Stimulated activated naive CD8-positive, alpha-beta T cell treated with anti-CD3 and anti-CD28 coated beads, Interleukin-15, Interleukin-2, amounts not matched to agents 100 ng/mL and 50 ng/mL, for 24 hours (primary cell): ENCODE data around the gene CALD1.

Source experiments
- H3K27ac Mint-ChIP-seq: one replicate; pipeline ENCODE4 v1.8.0; 2021; ENCODE audit warnings: mild to moderate bottlenecking, mixed read lengths
- H3K27me3 Mint-ChIP-seq: one replicate; pipeline ENCODE4 v1.8.0; 2021; ENCODE audit warnings: mixed read lengths
- H3K36me3 Mint-ChIP-seq: one replicate; pipeline ENCODE4 v1.8.0; 2021; ENCODE audit warnings: low read depth, mixed read lengths
- H3K4me1 Mint-ChIP-seq: one replicate; pipeline ENCODE4 v1.8.0; 2021; ENCODE audit warnings: low read depth, mixed read lengths
- H3K4me3 Mint-ChIP-seq: one replicate; pipeline ENCODE4 v1.8.0; 2021; ENCODE audit warnings: mild to moderate bottlenecking, mixed read lengths
- H3K9me3 Mint-ChIP-seq: one replicate; pipeline ENCODE4 v1.8.0; 2021; ENCODE audit warnings: mixed read lengths

Gene CALD1

GRCh38 chr7:134820295-134820694, 40.9 kb downstream of the CALD1 start:
- Mint-ChIP-seq H3K27me3 (no peaks in the 10 kb centered on the region), H3K36me3 (no peaks in the 10 kb centered on the region), H3K4me1 (no peaks in the 10 kb centered on the region), H3K9me3 (no peaks in the 10 kb centered on the region), H3K27ac (no peak overlapping the region), H3K4me3 (no peak overlapping the region)

DNA sequence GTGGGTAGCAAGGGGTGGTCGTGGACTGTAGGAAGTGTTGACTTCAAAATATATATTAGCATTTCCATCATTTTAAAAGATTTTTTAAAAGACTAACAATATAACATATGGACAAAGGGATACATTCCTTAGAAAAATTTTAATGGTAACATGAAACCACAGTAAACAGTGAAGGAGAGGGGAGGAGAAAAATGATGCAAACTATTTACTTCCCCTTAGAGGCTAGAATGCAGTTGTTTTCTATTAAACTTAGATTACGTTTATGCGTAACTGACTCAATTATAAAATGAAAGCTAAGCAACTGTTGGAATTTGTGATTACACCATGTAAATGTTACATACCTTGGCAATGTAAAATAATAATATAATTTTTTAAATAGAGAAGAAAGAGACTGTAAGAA, 41.3 kb downstream of the CALD1 start:
- H3K9me3 Mint-ChIP-seq, result no peaks in the 10 kb centered on the region
- no peaks in the 10 kb centered on the region for H3K36me3 Mint-ChIP-seq

GRCh38 chr7:134823400-134823799, 44.0 kb downstream of the CALD1 start:
- Mint-ChIP-seq H3K36me3 (no peaks in the 10 kb centered on the region), H3K4me3 (no peak overlapping the region), H3K9me3 (no peaks in the 10 kb centered on the region), H3K27ac (no peak overlapping the region), H3K4me1 (no peaks in the 10 kb centered on the region), H3K27me3 (no peaks in the 10 kb centered on the region)

More for the DNA sequence above, 41.3 kb downstream of the CALD1 start:
- no peak overlapping the region for H3K4me3 Mint-ChIP-seq
- no peak overlapping the region for H3K27ac Mint-ChIP-seq
- H3K4me1 Mint-ChIP-seq, result no peaks in the 10 kb centered on the region
- no peaks in the 10 kb centered on the region for H3K27me3 Mint-ChIP-seq

DNA sequence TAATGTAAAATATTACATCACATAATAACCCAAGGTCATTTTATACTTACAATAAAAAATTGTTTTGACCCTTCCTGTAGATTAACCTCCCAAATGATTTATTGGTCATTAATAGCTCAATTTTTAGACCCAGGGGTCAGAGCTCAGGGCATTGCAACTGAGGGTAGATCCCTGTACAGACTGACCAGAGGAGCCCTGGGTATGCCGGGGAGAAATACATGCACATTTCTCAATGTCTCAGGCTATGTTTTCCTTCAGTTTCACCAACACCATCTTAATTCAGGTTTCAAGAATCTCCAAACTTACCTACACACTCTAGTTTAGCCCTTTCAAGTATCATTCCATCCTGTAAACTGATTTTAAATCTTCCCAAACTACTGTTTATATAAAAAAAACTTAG, 46.2 kb downstream of the CALD1 start:
- Mint-ChIP-seq H3K4me1 (no peaks in the 10 kb centered on the region), H3K9me3 (no peaks in the 10 kb centered on the region), H3K27me3 (no peaks in the 10 kb centered on the region), H3K4me3 (no peak overlapping the region), H3K27ac (no peak overlapping the region), H3K36me3 (no peaks in the 10 kb centered on the region)

- H3K27me3 Mint-ChIP-seq, result no peaks in the 10 kb centered on the region
- H3K36me3 Mint-ChIP-seq, result no peaks in the 10 kb centered on the region
- H3K4me1 Mint-ChIP-seq, result no peaks in the 10 kb centered on the region
- H3K9me3 Mint-ChIP-seq, result no peaks in the 10 kb centered on the region
- no peak overlapping the region for H3K4me3 Mint-ChIP-seq
- H3K27ac Mint-ChIP-seq, result no peak overlapping the region
These were observed 46.7 kb downstream of the CALD1 start for GRCh38 chr7:134826105-134826504.

DNA sequence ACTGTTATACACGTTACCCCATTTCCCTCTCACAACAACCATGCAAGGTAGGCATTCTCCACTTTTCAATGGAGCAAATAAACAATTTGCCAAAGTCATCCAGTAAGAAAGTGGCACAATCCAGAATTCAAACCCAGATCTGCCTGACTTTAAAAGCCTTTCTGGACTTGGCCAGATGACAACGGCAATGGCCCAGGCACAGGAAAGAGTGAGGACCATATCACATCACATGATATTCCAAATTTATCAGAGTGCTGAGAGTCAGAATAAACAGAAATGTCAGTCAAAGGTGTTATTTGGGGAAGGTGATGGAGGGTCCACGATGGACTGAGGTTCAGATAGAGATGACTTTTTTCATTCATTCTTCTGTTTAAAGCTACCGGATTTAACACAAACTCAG, 48.0 kb downstream of the CALD1 start:
- no peak overlapping the region for H3K27ac Mint-ChIP-seq
- no peaks in the 10 kb centered on the region for H3K9me3 Mint-ChIP-seq
- H3K4me3 Mint-ChIP-seq, result no peak overlapping the region
- no peaks in the 10 kb centered on the region for H3K36me3 Mint-ChIP-seq
- H3K4me1 Mint-ChIP-seq, result no peaks in the 10 kb centered on the region
- no peaks in the 10 kb centered on the region for H3K27me3 Mint-ChIP-seq

DNA sequence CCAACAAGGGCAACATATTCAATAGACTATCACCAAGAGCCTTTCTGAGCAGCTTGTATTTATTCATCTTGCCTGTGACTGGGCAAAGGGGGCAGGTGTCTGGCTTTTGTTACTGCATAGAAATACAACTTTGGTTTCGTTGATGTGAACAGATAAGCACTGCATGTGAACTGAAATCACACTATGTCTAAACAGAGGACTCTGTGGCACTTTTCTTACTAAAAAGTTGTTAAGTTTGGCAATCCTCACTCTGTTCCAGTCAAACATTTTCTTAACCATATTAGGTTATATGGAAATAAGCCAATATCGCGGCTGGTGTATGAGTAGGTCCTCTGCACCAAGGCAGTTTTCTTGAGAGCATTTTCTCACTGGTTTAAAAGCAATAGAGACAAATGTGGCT, 48.5 kb downstream of the CALD1 start:
- H3K27ac Mint-ChIP-seq, result no peak overlapping the region
- H3K27me3 Mint-ChIP-seq, result no peaks in the 10 kb centered on the region
- no peaks in the 10 kb centered on the region for H3K9me3 Mint-ChIP-seq
- H3K4me1 Mint-ChIP-seq, result no peaks in the 10 kb centered on the region
- no peak overlapping the region for H3K4me3 Mint-ChIP-seq
- H3K36me3 Mint-ChIP-seq, result no peaks in the 10 kb centered on the region

DNA sequence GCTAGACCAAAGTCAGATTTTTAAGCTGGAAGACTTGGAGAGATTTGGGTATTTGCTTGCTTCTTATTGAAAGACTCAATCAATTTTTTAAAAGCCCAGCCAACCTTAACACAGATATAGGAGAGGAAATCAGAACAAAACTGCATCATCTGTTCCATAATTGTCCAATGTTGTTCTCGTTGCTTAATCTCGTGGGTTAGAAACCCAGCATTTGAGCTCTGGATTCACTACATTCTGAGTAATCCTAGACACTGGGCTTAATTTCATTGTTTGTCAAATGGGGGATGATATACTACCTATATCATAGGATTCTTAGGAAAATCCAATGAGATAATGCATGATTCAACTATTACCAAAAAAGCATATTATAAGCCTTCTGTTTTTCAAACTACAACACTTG, 48.9 kb downstream of the CALD1 start:
- no peaks in the 10 kb centered on the region for H3K4me1 Mint-ChIP-seq
- H3K36me3 Mint-ChIP-seq, result no peaks in the 10 kb centered on the region
- H3K27me3 Mint-ChIP-seq, result no peaks in the 10 kb centered on the region
- no peaks in the 10 kb centered on the region for H3K9me3 Mint-ChIP-seq
- no peak overlapping the region for H3K27ac Mint-ChIP-seq
- no peak overlapping the region for H3K4me3 Mint-ChIP-seq

- H3K27ac Mint-ChIP-seq, result no peak overlapping the region
- H3K9me3 Mint-ChIP-seq, result no peaks in the 10 kb centered on the region
- no peaks in the 10 kb centered on the region for H3K27me3 Mint-ChIP-seq
- no peak overlapping the region for H3K4me3 Mint-ChIP-seq
- no peaks in the 10 kb centered on the region for H3K36me3 Mint-ChIP-seq
- no peaks in the 10 kb centered on the region for H3K4me1 Mint-ChIP-seq
These were observed 50.0 kb downstream of the CALD1 start for GRCh38 chr7:134829380-134829986.

GRCh38 chr7:134831862-134832261, 52.4 kb downstream of the CALD1 start:
- no peaks in the 10 kb centered on the region for H3K36me3 Mint-ChIP-seq
- H3K4me3 Mint-ChIP-seq, result no peak overlapping the region

DNA sequence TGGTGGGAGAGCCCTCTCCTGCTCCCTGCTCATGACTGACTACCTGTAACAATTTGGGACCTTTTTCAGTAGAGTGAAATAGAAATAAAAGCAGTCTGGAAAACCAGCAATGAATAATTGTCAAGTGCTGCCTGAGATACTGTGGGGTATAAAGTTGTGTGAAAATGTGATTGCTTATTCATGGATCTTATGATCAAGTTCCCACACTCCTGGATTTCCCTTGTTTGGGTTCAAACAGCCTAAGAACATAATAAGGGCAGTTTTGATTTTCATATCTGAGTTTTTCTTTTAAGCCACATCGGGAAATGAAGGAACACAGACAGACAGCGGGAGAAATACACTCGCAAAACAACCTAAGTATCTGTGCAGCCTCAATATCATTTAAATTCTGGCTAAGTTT, 52.9 kb downstream of the CALD1 start:
- Mint-ChIP-seq H3K4me1 (no peaks in the 10 kb centered on the region), H3K9me3 (no peaks in the 10 kb centered on the region), H3K27ac (no peak overlapping the region)

More at GRCh38 chr7:134831862-134832261, 52.4 kb downstream of the CALD1 start:
- H3K4me1 Mint-ChIP-seq, result no peaks in the 10 kb centered on the region
- H3K9me3 Mint-ChIP-seq, result no peaks in the 10 kb centered on the region
- H3K27me3 Mint-ChIP-seq, result no peaks in the 10 kb centered on the region
- H3K27ac Mint-ChIP-seq, result no peak overlapping the region

GRCh38 chr7:134834689-134835462, 55.4 kb downstream of the CALD1 start:
- no peak overlapping the region for H3K4me3 Mint-ChIP-seq
- no peaks in the 10 kb centered on the region for H3K4me1 Mint-ChIP-seq
- H3K27ac Mint-ChIP-seq, result no peak overlapping the region

More for the DNA sequence above, 52.9 kb downstream of the CALD1 start:
- Mint-ChIP-seq H3K36me3 (no peaks in the 10 kb centered on the region), H3K27me3 (no peaks in the 10 kb centered on the region), H3K4me3 (no peak overlapping the region)

GRCh38 chr7:134835463-134835823, 56.0 kb downstream of the CALD1 start:
- Mint-ChIP-seq H3K4me1 (no peaks in the 10 kb centered on the region), H3K4me3 (no peak overlapping the region), H3K36me3 (no peaks in the 10 kb centered on the region), H3K27me3 (no peaks in the 10 kb centered on the region), H3K27ac (no peak overlapping the region), H3K9me3 (no peaks in the 10 kb centered on the region)

More at GRCh38 chr7:134834689-134835462, 55.4 kb downstream of the CALD1 start:
- Mint-ChIP-seq H3K27me3 (no peaks in the 10 kb centered on the region), H3K9me3 (no peaks in the 10 kb centered on the region), H3K36me3 (no peaks in the 10 kb centered on the region)

GRCh38 chr7:134836447-134836846, 57.0 kb downstream of the CALD1 start:
- H3K9me3 Mint-ChIP-seq, result no peaks in the 10 kb centered on the region
- H3K27me3 Mint-ChIP-seq, result no peaks in the 10 kb centered on the region
- no peak overlapping the region for H3K27ac Mint-ChIP-seq
- no peak overlapping the region for H3K4me3 Mint-ChIP-seq
- no peaks in the 10 kb centered on the region for H3K4me1 Mint-ChIP-seq
- H3K36me3 Mint-ChIP-seq, result no peaks in the 10 kb centered on the region

- no peaks in the 10 kb centered on the region for H3K27me3 Mint-ChIP-seq
- H3K36me3 Mint-ChIP-seq, result no peaks in the 10 kb centered on the region
- no peak overlapping the region for H3K27ac Mint-ChIP-seq
- no peaks in the 10 kb centered on the region for H3K4me1 Mint-ChIP-seq
- no peak overlapping the region for H3K4me3 Mint-ChIP-seq
- no peaks in the 10 kb centered on the region for H3K9me3 Mint-ChIP-seq
These were observed 59.9 kb downstream of the CALD1 start for GRCh38 chr7:134839298-134839697.

DNA sequence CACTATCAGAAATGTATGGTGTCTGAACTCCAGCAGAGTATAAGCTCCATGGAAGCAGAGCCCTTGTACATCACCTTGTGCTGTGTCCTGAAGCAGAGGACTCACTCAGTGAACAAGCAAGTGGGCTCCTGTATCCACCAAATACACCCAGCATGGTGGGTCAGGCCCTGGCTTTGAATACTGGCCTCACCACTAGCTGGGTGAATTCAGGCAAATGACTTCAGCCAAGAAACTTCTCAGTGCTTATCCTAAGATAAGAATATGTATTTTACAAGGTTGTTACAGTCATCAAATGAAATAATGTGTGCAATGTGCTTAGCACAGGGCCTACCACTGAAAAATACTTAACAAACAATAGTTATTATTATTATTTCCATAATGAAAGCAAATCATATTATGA, 62.6 kb downstream of the CALD1 start:
- Mint-ChIP-seq H3K27ac (no peak overlapping the region), H3K9me3 (no peaks in the 10 kb centered on the region), H3K36me3 (no peaks in the 10 kb centered on the region), H3K27me3 (no peaks in the 10 kb centered on the region), H3K4me1 (no peaks in the 10 kb centered on the region), H3K4me3 (no peak overlapping the region)
